Measurements from ENCODE around the gene CTTNBP2.

CTTNBP2 gene

GRCh38 chr7:117679120-117679519 lies 194.1 kb downstream of the CTTNBP2 start:
- no peak for DNase-seq

DNA sequence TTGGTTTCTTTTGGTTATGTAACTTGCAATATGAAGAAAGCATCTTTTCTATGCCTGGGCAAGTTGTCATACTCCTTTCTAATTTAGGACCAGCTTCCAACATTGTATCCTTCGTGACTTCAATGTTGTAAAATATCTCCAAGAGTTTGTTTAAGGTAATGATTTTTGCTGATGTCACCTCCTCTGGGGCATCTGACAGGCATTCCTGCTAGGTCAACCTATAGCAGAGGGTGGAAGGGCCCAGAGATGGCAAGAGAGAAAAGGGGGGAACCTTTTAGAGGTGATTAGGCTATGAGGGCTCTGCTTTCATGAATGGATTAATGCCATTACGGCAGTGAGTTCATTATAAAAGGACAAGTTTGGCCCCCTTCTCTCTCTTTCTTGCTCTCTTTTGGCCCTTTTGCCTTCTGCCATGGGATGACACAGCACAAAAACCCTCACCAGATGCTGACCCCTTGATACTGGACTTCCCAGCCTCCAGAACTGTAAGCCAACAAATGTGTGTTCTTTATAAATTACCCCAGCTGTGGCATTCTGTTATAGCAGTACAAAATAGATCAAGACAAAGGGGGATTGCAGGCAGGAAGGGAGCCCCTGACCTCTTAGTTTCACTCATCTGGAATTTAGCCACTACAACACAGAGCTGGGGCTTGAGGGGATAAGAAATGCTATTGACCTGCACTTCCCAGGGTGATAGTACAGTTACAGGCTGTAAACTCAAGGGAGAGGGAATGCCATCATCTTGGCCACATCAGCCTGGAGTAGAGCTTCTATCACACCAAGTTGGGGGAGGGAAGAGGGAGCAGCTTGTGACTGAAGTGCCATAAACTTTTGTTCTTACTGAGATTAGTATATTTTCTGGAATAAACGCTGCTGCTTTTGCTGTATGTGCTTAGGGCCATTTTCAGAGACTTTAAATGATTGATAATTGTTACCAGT lies 197.5 kb downstream of the CTTNBP2 start:
- no peak for DNase-seq

DNA sequence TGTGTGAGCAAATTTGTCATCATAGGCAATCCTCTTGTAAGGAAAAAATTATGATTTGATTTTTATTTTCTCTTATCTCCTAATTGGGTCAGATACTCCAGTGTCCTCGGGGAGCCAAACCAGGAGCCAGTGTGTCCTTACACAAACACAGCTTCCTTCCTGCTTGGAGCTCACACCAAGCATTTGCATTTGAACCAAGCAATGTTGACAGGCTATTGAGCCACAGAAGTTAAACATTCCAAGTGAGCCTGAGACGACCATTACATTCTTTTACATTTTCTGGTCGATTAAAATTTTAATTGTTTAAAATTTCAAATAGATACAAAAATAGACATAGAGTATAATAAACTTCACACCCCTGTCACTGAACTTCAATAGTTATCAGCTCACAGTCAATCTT lies 198.6 kb downstream of the CTTNBP2 start:
- DNase-seq, result no peak

DNA sequence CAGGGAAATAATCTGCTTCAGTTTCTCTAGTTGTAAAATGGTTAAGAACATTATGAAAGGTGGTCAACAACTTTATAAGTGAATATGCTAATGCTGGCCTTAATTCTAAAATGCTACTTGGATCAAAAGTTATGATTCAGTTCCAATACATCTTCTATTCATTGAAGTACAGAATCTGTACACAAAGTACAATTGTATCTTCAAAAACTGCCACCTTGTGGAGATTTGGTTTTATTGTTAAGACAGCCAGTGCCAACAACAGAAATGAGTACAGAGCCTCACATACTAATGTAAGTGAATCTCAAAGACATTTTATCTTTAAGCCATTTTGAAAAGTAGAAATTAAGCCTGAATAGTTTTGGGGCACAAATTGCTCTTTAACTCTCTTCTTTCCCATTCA lies 199.4 kb downstream of the CTTNBP2 start:
- DNase-seq, result peak; percentile 56

- peak; percentile 92 for DNase-seq
These were observed 199.9 kb downstream of the CTTNBP2 start for GRCh38 chr7:117673367-117673766.

DNA sequence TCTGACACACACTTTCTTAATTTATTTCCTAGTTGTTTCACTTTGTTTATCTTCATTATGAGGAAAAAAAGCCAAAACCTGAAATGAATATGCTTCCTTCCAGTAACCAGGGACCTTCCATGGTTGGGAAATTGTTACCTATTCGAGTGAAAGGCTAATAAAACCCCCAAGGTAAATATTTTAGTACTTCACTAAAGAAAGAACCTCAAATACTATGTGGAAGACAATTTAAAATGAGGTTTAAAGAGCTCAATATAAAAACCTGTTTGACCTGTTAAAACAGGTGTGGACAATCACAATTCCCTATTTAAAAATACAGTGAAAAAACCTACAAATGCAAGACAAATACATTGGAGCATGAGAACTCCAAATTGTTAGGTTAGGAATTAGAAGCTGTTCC lies 200.8 kb downstream of the CTTNBP2 start:
- peak; percentile 33 for DNase-seq

DNA sequence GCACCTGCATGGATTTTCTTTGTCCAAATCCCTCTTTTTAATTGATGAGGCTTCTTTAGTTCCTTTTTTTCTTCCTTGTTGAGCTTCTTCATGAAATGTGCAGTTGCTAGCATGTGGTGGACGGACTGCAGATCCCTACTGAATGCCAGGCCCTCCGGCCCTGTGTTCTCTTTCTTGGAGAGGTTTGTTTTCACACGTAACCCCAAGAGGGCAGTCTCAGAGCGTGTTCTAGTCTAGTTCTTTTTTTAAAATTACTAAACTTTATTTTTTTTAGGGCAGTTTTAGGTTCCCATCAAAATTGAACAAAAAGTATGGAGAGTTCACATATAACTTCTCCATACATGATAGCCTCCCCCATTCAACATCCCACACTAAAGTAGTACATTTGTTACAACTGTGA lies 203.4 kb downstream of the CTTNBP2 start:
- no peak for DNase-seq

DNA sequence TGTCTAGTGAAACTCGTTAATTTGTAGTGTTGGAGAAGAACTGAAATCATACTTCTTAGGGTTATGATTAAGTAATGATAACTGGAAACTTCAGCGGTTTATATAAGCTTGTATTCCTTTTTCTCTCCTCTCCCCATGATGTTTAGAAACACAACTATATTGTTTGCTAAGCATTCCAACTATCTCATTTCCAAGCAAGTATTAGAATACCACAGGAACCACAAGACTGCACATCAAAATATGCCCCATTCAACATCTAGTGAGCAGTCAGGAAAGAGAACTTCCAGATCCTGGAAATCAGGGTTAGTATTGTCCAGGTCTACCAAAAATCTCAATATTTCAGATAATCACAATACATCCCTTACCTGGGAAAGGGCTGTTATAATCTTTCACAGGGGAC lies 205.8 kb downstream of the CTTNBP2 start:
- DNase-seq, result no peak

DNA sequence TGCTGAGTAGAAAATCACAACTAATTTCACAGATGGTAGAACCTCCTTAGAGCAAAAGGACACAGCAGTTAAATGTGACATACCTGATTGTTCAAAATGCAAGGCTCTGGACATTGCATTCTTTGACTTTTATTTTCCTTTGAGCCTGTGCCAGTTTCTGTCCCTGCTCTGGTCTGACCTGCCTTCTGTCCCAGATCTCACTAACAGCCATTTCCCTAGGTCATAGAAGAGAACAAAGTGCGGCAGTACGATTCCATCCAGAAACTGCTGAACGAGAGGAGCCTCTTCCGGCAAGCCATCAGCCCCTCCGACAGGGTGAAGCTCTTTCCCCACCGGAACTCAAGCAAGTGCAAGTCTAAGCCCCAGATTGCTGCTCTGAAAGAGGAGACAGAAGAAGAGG lies 206.6 kb downstream of the CTTNBP2 start:
- DNase-seq, result no peak

GRCh38 chr7:117666031-117666430 lies 207.2 kb downstream of the CTTNBP2 start:
- DNase-seq, result no peak

DNA sequence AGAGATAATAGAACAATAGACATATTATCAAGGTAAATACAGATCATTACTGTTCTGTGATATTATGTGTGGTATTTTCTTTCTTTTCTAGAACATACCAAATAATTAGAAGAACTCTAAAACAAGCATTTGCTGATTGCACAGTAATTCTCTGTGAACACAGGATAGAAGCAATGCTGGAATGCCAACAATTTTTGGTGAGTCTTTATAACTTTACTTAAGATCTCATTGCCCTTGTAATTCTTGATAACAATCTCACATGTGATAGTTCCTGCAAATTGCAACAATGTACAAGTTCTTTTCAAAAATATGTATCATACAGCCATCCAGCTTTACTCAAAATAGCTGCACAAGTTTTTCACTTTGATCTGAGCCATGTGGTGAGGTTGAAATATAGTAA lies 207.9 kb downstream of the CTTNBP2 start:
- no peak for DNase-seq

DNA sequence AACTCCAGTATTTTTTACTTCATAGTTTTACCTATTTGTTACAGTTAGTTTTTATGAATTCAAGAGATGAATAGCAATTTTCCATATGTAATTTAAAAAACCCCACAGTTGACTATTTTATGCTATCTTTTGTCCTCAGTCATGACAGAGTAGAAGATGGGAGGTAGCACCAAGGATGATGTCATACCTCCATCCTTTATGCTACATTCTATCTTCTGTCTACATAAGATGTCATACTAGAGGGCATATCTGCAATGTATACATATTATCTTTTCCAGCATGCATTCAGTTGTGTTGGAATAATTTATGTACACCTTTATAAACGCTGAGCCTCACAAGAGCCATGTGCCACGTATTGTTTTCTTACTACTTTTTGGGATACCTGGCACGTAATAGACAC lies 209.2 kb downstream of the CTTNBP2 start:
- DNase-seq, result no peak

DNA sequence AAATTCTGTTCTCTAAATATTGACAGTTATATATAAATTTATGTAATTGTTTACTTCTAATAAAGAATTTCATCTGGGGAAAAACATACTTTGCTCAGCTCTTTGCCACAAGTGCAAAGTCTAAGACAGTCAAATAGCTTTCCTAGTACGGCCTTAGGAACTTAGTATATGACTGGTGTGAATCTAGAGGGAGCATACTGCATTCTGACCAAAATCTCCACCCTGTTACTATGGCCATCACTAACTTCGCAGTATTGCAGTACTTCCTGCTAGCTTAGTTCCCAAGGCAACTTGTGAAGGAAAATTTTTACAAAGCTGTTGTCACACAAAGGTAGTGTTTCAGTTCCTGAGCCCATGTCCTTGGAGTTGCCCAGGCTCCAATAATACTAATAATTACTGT lies 211.9 kb downstream of the CTTNBP2 start:
- DNase-seq, result no peak

Data from DMS79 treated with DMSO at 0.1 percent for 48 hours (cell line).